Measurements from ENCODE around the gene CYCS.

The CYCS gene

GRCh38 chr7:25101817-25102216, 23.2 kb downstream of the CYCS start:
- no peak for TF ChIP-seq CTCF (IDR thresholded peaks at IDR 0.05; ENCODE audit: low read depth, low read length)
- no peak for DNase-seq (ENCODE audit: extremely low read depth, low read depth)

GRCh38 chr7:25098096-25099046, 26.7 kb downstream of the CYCS start:
- DNase-seq (ENCODE audit: extremely low read depth, low read depth): no peak
- TF ChIP-seq CTCF (IDR thresholded peaks at IDR 0.05; ENCODE audit: low read depth, low read length): peak; percentile 97

GRCh38 chr7:25095516-25096345, 29.3 kb downstream of the CYCS start:
- TF ChIP-seq CTCF (IDR thresholded peaks at IDR 0.05; ENCODE audit: low read depth, low read length): no peak

GRCh38 chr7:25093268-25093826, 31.7 kb downstream of the CYCS start:
- peak; percentile 85 for TF ChIP-seq CTCF (IDR thresholded peaks at IDR 0.05; ENCODE audit: low read depth, low read length)
- DNase-seq (ENCODE audit: extremely low read depth, low read depth): peak; percentile 30

More at GRCh38 chr7:25095516-25096345, 29.3 kb downstream of the CYCS start:
- DNase-seq (ENCODE audit: extremely low read depth, low read depth): no peak

GRCh38 chr7:25091779-25092178, 33.3 kb downstream of the CYCS start:
- TF ChIP-seq CTCF (IDR thresholded peaks at IDR 0.05; ENCODE audit: low read depth, low read length): no peak
- no peak for DNase-seq (ENCODE audit: extremely low read depth, low read depth)

GRCh38 chr7:25091176-25091575, 33.9 kb downstream of the CYCS start:
- no peak for DNase-seq (ENCODE audit: extremely low read depth, low read depth)
- no peak for TF ChIP-seq CTCF (IDR thresholded peaks at IDR 0.05; ENCODE audit: low read depth, low read length)
